ENCODE results near the gene DUSP28. TPM values are rescaled to one million over a fixed set of nuclear protein-coding genes. Genes with fewer than 3 reads are reported as not detected.

DUSP28 gene
- total RNA-seq, 6 experiments from 2014 or later, result 3.1 to 5.0 (median 4.3) TPM

GRCh38 chr2:240611601-240612210, 51.5 kb downstream of the DUSP28 start:
- Mint-ChIP-seq H3K9me3 (peaks cover 2% of the 10 kb centered on the region; the same call in 1 of the 2 replicates), H3K27ac (no peak overlapping the region), H3K4me1 (ENCODE audit: low read depth) (no peaks in the 10 kb centered on the region), H3K27me3 (ENCODE audit: insufficient read depth) (peaks cover 25% of the 10 kb centered on the region), H3K4me3 (no peak overlapping the region), H3K36me3 (ENCODE audit: low read depth) (no peaks in the 10 kb centered on the region; the same call in 1 of the 2 replicates)
- no peak for TF ChIP-seq CTCF (IDR thresholded peaks at IDR 0.05)
- DNase-seq, result no peak

Other genes starting within 250 kb of the DUSP28 start
- 100 to 1,000 TPM; 315 to 403 (median 350) TPM for gene GPC1, start 124.7 kb upstream of the DUSP28 start, total RNA-seq (2021; fragmentation: NEBNext Ultra II Directional; extraction: Animal tissue kit (Norgen Biotek cat#: 25700))
- gene ANKMY1, start 2.4 kb upstream of the DUSP28 start, total RNA-seq (2021; fragmentation: NEBNext Ultra II Directional; extraction: Animal tissue kit (Norgen Biotek cat#: 25700)), result 1 to 10 TPM; 4.4 to 5.6 (median 5.2) TPM
- 10 to 100 TPM; 36.9 to 48.5 (median 43.3) TPM for gene RNPEPL1, start 8.1 kb downstream of the DUSP28 start, total RNA-seq (2021; fragmentation: NEBNext Ultra II Directional; extraction: Animal tissue kit (Norgen Biotek cat#: 25700))
- gene CAPN10, start 26.4 kb downstream of the DUSP28 start, total RNA-seq (2021; fragmentation: NEBNext Ultra II Directional; extraction: Animal tissue kit (Norgen Biotek cat#: 25700)), result 10 to 100 TPM; 13.9 to 20.5 (median 15.0) TPM
- gene GPR35, start 65.1 kb downstream of the DUSP28 start, total RNA-seq (2021; fragmentation: NEBNext Ultra II Directional; extraction: Animal tissue kit (Norgen Biotek cat#: 25700)), result under 1 TPM in 3 of 6 experiments, not detected in 3; 0.11 to 0.28 (median 0.14) TPM
- gene AQP12B, start 122.5 kb downstream of the DUSP28 start, total RNA-seq (2021; fragmentation: NEBNext Ultra II Directional; extraction: Animal tissue kit (Norgen Biotek cat#: 25700)), result not detected
- not detected for gene AQP12A, start 131.5 kb downstream of the DUSP28 start, total RNA-seq (2021; fragmentation: NEBNext Ultra II Directional; extraction: Animal tissue kit (Norgen Biotek cat#: 25700))

All from HFFc6 (cell line).